ENCODE data around the gene UNC119.

DNA sequence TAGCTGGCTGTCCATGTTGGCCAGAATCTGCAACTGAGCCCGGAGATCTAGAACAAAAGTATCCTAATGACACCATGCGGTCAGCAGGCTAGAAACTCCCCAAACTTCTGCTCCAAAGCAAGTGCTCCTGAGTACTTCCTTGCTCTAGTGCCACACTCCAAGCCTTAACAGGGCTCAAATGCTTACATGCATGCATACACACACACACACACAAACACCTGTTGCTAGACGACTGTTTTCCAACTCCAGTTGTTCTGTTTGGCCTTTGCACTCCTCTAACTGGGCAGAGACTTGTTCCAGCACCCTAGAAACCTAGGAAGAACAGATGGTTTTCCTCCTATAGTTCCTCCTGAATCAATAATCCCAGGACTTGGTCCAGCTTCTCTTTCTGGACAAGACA lies 32.0 kb upstream of the UNC119 start:
- TF ChIP-seq, protein P1, sequence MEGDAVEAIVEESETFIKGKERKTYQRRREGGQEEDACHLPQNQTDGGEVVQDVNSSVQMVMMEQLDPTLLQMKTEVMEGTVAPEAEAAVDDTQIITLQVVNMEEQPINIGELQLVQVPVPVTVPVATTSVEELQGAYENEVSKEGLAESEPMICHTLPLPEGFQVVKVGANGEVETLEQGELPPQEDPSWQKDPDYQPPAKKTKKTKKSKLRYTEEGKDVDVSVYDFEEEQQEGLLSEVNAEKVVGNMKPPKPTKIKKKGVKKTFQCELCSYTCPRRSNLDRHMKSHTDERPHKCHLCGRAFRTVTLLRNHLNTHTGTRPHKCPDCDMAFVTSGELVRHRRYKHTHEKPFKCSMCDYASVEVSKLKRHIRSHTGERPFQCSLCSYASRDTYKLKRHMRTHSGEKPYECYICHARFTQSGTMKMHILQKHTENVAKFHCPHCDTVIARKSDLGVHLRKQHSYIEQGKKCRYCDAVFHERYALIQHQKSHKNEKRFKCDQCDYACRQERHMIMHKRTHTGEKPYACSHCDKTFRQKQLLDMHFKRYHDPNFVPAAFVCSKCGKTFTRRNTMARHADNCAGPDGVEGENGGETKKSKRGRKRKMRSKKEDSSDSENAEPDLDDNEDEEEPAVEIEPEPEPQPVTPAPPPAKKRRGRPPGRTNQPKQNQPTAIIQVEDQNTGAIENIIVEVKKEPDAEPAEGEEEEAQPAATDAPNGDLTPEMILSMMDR (IDR thresholded peaks at IDR 0.05; ENCODE audit: low read depth, low read length): no peak
- no peak for TF ChIP-seq EZH2phosphoT487 (IDR thresholded peaks at IDR 0.05; ENCODE audit: low read depth)

Measured in OCI-LY3 (cell line).